NCI-H2196 treated with DMSO at 0.1 percent for 48 hours (cell line): ENCODE results near the gene ATG4D.
"Not testable (repeated sequence)": the region's sequence is repeated elsewhere in the genome, so short reads cannot be mapped to it uniquely, and the experiment has no call there.

Experiments
- DNase-seq: peaks from one replicate; lab custom pipeline; 2025; ENCODE audit not compliant: unreplicated experiment; lab: John Stamatoyannopoulos, UW

The ATG4D gene

GRCh38 chr19:10518444-10519361 is 25.0 kb upstream of the ATG4D start:
- no peak for DNase-seq

GRCh38 chr19:10519421-10519820 is 24.3 kb upstream of the ATG4D start:
- DNase-seq, result no peak

- no peak for DNase-seq
Observed at GRCh38 chr19:10520652-10521318, 22.9 kb upstream of the ATG4D start.

- no peak for DNase-seq
Observed at GRCh38 chr19:10521461-10522171, 22.1 kb upstream of the ATG4D start.

GRCh38 chr19:10523135-10523636 is 20.5 kb upstream of the ATG4D start:
- no peak for DNase-seq

GRCh38 chr19:10525636-10526035 is 18.1 kb upstream of the ATG4D start:
- DNase-seq, result no peak

GRCh38 chr19:10526887-10527286 is 16.8 kb upstream of the ATG4D start:
- DNase-seq, result not testable (repeated sequence)

- no peak for DNase-seq
Observed at GRCh38 chr19:10532457-10532856, 11.2 kb upstream of the ATG4D start.

- DNase-seq, result no peak
Observed at GRCh38 chr19:10533646-10534386, 9.9 kb upstream of the ATG4D start.

GRCh38 chr19:10535613-10536012 is 8.1 kb upstream of the ATG4D start:
- no peak for DNase-seq

- no peak for DNase-seq
Observed at GRCh38 chr19:10537668-10538067, 6.0 kb upstream of the ATG4D start.

- DNase-seq, result no peak
Observed at GRCh38 chr19:10538204-10538983, 5.3 kb upstream of the ATG4D start.

- DNase-seq, result not testable (repeated sequence)
Observed at GRCh38 chr19:10539016-10539415, 4.7 kb upstream of the ATG4D start.

- no peak for DNase-seq
Observed at GRCh38 chr19:10543059-10543419, 665 bp upstream of the ATG4D start.

- no peak for DNase-seq
Observed at GRCh38 chr19:10544242-10544752, 593 bp downstream of the ATG4D start.

- DNase-seq, result no peak
Observed at GRCh38 chr19:10544753-10545251, 1.1 kb downstream of the ATG4D start.

GRCh38 chr19:10546817-10547216 is 3.1 kb downstream of the ATG4D start:
- DNase-seq, result no peak

- no peak for DNase-seq
Observed at GRCh38 chr19:10548746-10549276, 5.1 kb downstream of the ATG4D start.

- DNase-seq, result no peak
Observed at GRCh38 chr19:10549733-10550132, 6.0 kb downstream of the ATG4D start.
